SK-N-SH (cell line): Measurements from ENCODE around the gene KCNA10. TPM values are rescaled to one million over a fixed set of nuclear protein-coding genes. Genes with fewer than 3 reads are reported as not detected.

ENCODE experiments used
- CTCF ChIA-PET: fragments of 300-600, 350-600 bp; formaldehyde crosslinking; extraction: SDS; loops from one replicate; lab custom pipeline; 2021; lab: Yijun Ruan, JAX
- POLR2A ChIA-PET: fragments of 350-600 bp; sonication (Branson Sonifier 250); formaldehyde crosslinking; extraction: SDS; loops from one replicate; lab custom pipeline; 2020; ENCODE audit warnings: antibody characterized with exemption, inconsistent platforms; lab: Yijun Ruan, JAX
- DNase-seq: peaks from one replicate; pipeline ENCODE4 v3.0.0; 2012
- H2AFZ ChIP-seq: fragments of 200-600 bp; sonication (generic); 2 replicates; pipeline ENCODE4 v1.8.1; 2016; ENCODE audit warnings: antibody characterized with exemption, mild to moderate bottlenecking, low read depth
- H3F3A ChIP-seq: fragments of 200-600 bp; sonication (generic); replicated peaks from 2 replicates; pipeline ENCODE3; 2016; ENCODE audit warnings: antibody characterized with exemption, mild to moderate bottlenecking; ENCODE audit not compliant: insufficient read depth
- H3K27ac ChIP-seq, 2 experiments: fragments of 200-500 bp in 1 of 2; fragments of 200-600 bp in 1 of 2; sonication (Bioruptor generic) in 1 of 2; sonication (generic), shearing (Covaris generic) in 1 of 2; 2 replicates each; pipeline versions ENCODE4 v1.5.1 to v1.6.1; 2014 to 2016; ENCODE audit warnings: low read depth in 2 of 2, inconsistent platforms in 1 of 2, low read length in 1 of 2, mild to moderate bottlenecking in 1 of 2, mixed read lengths in 1 of 2
- H3K27me3 ChIP-seq: fragments of 200-600 bp; sonication (generic), shearing (Covaris generic); 2 replicates; pipeline ENCODE4 v1.6.1; 2016; ENCODE audit warnings: mixed run types; ENCODE audit not compliant: insufficient read depth
- H3K36me3 ChIP-seq, 2 experiments: fragments of 200-500 bp in 1 of 2; fragments of 200-600 bp in 1 of 2; sonication (Bioruptor generic) in 1 of 2; sonication (generic) in 1 of 2; replicated peaks in 1 of 2; 2 replicates each; pipeline versions ENCODE3 to v1.5.1; 2014 to 2016; ENCODE audit warnings: low read length in 1 of 2, mild to moderate bottlenecking in 1 of 2; ENCODE audit not compliant: insufficient read depth in 2 of 2, control insufficient read depth in 1 of 2
- H3K4me1 ChIP-seq, 2 experiments: fragments of 200-500 bp in 1 of 2; fragments of 200-600 bp in 1 of 2; sonication (Bioruptor generic) in 1 of 2; sonication (generic), shearing (Covaris generic) in 1 of 2; 2 replicates each; pipeline versions ENCODE4 v1.5.1 to v1.6.1; 2014 to 2016; ENCODE audit warnings: low read depth in 1 of 2, low read length in 1 of 2, mixed run types in 1 of 2; ENCODE audit not compliant: insufficient read depth in 2 of 2, control insufficient read depth in 1 of 2
- H3K4me2 ChIP-seq: fragments of 200-600 bp; sonication (generic), shearing (Covaris generic); 2 replicates; pipeline ENCODE4 v1.6.1; 2017; ENCODE audit warnings: mixed run types
- H3K4me3 ChIP-seq, 2 experiments: fragments of 200-500 bp in 1 of 2; fragments of 200-600 bp in 1 of 2; sonication (Bioruptor generic) in 1 of 2; sonication (generic), shearing (Covaris generic) in 1 of 2; 2 replicates each; pipeline versions ENCODE4 v1.5.1 to v1.8.1; 2014 to 2016; ENCODE audit warnings: low read depth in 2 of 2, inconsistent platforms in 1 of 2, low read length in 1 of 2, mild to moderate bottlenecking in 1 of 2, mixed read lengths in 1 of 2, moderate library complexity in 1 of 2
- H3K79me2 ChIP-seq: fragments of 200-600 bp; sonication (generic); 2 replicates; pipeline ENCODE4 v1.8.1; 2017; ENCODE audit warnings: mild to moderate bottlenecking; ENCODE audit not compliant: insufficient read depth
- H3K9ac ChIP-seq: fragments of 200-600 bp; sonication (generic); 2 replicates; pipeline ENCODE4 v1.6.1; 2017; ENCODE audit warnings: mixed run types
- H3K9me2 ChIP-seq: fragments of 200-600 bp; sonication (generic); 2 replicates; pipeline ENCODE4 v1.6.1; 2017; ENCODE audit warnings: mixed run types
- H3K9me3 ChIP-seq: fragments of 200-600 bp; sonication (generic); 2 replicates; pipeline ENCODE4 v1.6.1; 2017; ENCODE audit warnings: mixed run types, mild to moderate bottlenecking, moderate library complexity
- H4K20me1 ChIP-seq: fragments of 200-600 bp; sonication (generic); 2 replicates; pipeline ENCODE4 v1.6.1; 2017; ENCODE audit warnings: mild to moderate bottlenecking, mixed run types; ENCODE audit not compliant: insufficient read depth
- CHD2 ChIP-seq: fragments of 150-350 bp; IDR thresholded peaks from 2 replicates; pipeline ENCODE4 v1.6.1; 2018; ENCODE audit warnings: low read length; ENCODE audit not compliant: partially characterized antibody
- CTCF ChIP-seq: fragments of 200-600 bp; sonication (generic); IDR thresholded peaks from 2 replicates; pipeline ENCODE4 v1.6.1; 2017; ENCODE audit warnings: antibody characterized with exemption, mild to moderate bottlenecking, moderate library complexity
- ELF1 ChIP-seq: IDR thresholded peaks from 2 replicates; pipeline ENCODE4 v1.4.0; 2012
- FOSL2 ChIP-seq: IDR thresholded peaks from 2 replicates; pipeline ENCODE4 v1.4.0; 2012; ENCODE audit warnings: low read depth, mild to moderate bottlenecking, moderate library complexity, borderline replicate concordance
- FOXM1 ChIP-seq: IDR thresholded peaks from 2 replicates; pipeline ENCODE4 v1.4.0; 2012; ENCODE audit warnings: low read depth, mild to moderate bottlenecking
- GABPA ChIP-seq: IDR thresholded peaks from 2 replicates; pipeline ENCODE4 v1.4.0; 2012; ENCODE audit warnings: low read depth, mild to moderate bottlenecking
- JUND ChIP-seq: IDR thresholded peaks from 2 replicates; pipeline ENCODE4 v1.4.0; 2012
- MAX ChIP-seq: IDR thresholded peaks from 2 replicates; pipeline ENCODE4 v1.4.0; 2012; ENCODE audit warnings: low read depth
- MXI1 ChIP-seq: IDR thresholded peaks from 2 replicates; pipeline ENCODE4 v1.6.1; 2012; ENCODE audit warnings: mild to moderate bottlenecking, low read depth, low read length, improper control_type of control experiment
- POLR2AphosphoS5 ChIP-seq: IDR thresholded peaks from 2 replicates; pipeline ENCODE4 v1.6.1; 2012; ENCODE audit warnings: low read depth, low read length
- RAD21 ChIP-seq: IDR thresholded peaks from 2 replicates; pipeline ENCODE4 v1.6.1; 2012; ENCODE audit warnings: mild to moderate bottlenecking, low read length
- RXRA ChIP-seq: IDR thresholded peaks from 2 replicates; pipeline ENCODE4 v1.4.0; 2012; ENCODE audit warnings: low read depth, mild to moderate bottlenecking, borderline replicate concordance
- SMC3 ChIP-seq: IDR thresholded peaks from 2 replicates; pipeline ENCODE4 v1.6.1; 2012; ENCODE audit warnings: low read depth, low read length, improper control_type of control experiment
- TCF12 ChIP-seq: IDR thresholded peaks from 2 replicates; pipeline ENCODE4 v1.4.0; 2012
- USF2 ChIP-seq: fragments of 150-350 bp; IDR thresholded peaks from 2 replicates; pipeline ENCODE4 v1.6.1; 2017; ENCODE audit warnings: antibody characterized with exemption, low read length, low read depth, borderline replicate concordance
- YY1 ChIP-seq: IDR thresholded peaks from 2 replicates; pipeline ENCODE4 v1.4.0; 2012; ENCODE audit warnings: low read depth, mild to moderate bottlenecking
- ZBTB33 ChIP-seq: IDR thresholded peaks from 2 replicates; pipeline ENCODE4 v1.4.0; 2012; ENCODE audit warnings: low read depth, borderline replicate concordance
- WGBS: methylation state at CpG from one replicate; pipeline ENCODE4 v1.1.6; 2017; ENCODE audit warnings: low lambda C conversion rate; 5-methylcytosine and 5-hydroxymethylcytosine counted together
- polyA plus RNA-seq, 3 experiments: library from polyadenylated mRNA; depleted of rRNA; stranded (reverse); fragments of >200 nt; gene quantifications; 2 replicates each; pipeline ENCODE4 v1.2.3, GENCODE V29; 2012

The KCNA10 gene
- polyA plus RNA-seq, 1 of the 3 experiments (the other 2 are of a cell fraction) = not detected

GRCh38 chr1:110485725-110486124 is 33.2 kb downstream of the KCNA10 start:
- Histone ChIP-seq H3K9me2 (no peaks in the 10 kb centered on the region), H3K4me1 (no peaks in the 10 kb centered on the region; a peak in 1 of 4 replicates), H3K27me3 (no peaks in the 10 kb centered on the region), H3K4me2 (no peak overlapping the region), H3K9ac (no peak overlapping the region), H4K20me1 (no peaks in the 10 kb centered on the region), H3K9me3 (no peaks in the 10 kb centered on the region), H3K27ac (no peak overlapping the region), H3F3A (no peaks in the 10 kb centered on the region), H3K4me3 (no peak overlapping the region), H3K36me3 (no peaks in the 10 kb centered on the region), H3K79me2 (no peaks in the 10 kb centered on the region), H2AFZ (no peak overlapping the region)
- CTCF ChIA-PET = interaction anchor here (1.2 to 13.4 kb wide), 5 partner anchors 12 to 173 kb away, joined by 3 to 132 read pairs (median 6); no protein-coding TSS in a partner anchor
- 18% methylated on average over 1 of the region's 2 CpGs for WGBS
- DNase-seq = no peak
- no peak for TF ChIP-seq USF2
- TF ChIP-seq FOSL2 = no peak
- no peak for TF ChIP-seq RXRA
- TF ChIP-seq YY1 = no peak
- no peak for TF ChIP-seq CTCF
- TF ChIP-seq GABPA = no peak
- TF ChIP-seq RAD21 = no peak
- no peak for TF ChIP-seq ELF1
- no peak for TF ChIP-seq MAX
- TF ChIP-seq POLR2AphosphoS5 = no peak
- no peak for TF ChIP-seq CHD2
- no peak for TF ChIP-seq MXI1
- no peak for TF ChIP-seq TCF12
- TF ChIP-seq ZBTB33 = no peak
- no peak for TF ChIP-seq SMC3
- TF ChIP-seq FOXM1 = no peak
- no peak for TF ChIP-seq JUND
- POLR2A ChIA-PET = no interaction called here
